DND-41 (cell line): ENCODE measurements around the gene APELA.

ENCODE experiments used
- EZH2 ChIP-seq: IDR thresholded peaks from 3 replicates; pipeline ENCODE4 v1.6.1; 2012; ENCODE audit warnings: borderline replicate concordance, low read depth, mild to moderate bottlenecking, moderate library complexity, low read length, inconsistent platforms; ENCODE audit not compliant: severe bottlenecking
- TF ChIP-seq, protein P1 (sequence below): IDR thresholded peaks from 2 replicates; pipeline ENCODE4 v1.5.1; 2012; ENCODE audit warnings: borderline replicate concordance, low read length, moderate library complexity, mild to moderate bottlenecking; ENCODE audit not compliant: poor library complexity, severe bottlenecking; ENCODE audit errors: extremely low read depth

DNA sequence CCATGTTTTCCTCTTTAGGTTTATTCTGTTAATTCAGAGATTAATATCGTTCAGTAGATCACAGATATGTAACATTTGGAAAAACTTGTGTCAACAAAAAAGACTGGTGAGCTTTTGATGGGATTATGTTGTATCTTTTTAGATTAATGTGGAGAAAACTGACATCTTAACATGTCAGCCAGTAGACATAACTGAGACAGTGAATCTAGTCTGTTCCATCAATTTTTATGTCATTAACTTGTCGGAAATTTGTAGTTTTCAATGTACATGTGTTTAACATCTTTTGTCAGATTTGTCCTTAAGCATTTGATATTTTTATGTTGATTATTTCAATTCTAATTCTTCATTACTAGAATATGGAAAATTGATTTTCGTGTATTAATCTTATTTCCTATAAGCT lies 42.0 kb downstream of the APELA start:
- TF ChIP-seq, protein P1, sequence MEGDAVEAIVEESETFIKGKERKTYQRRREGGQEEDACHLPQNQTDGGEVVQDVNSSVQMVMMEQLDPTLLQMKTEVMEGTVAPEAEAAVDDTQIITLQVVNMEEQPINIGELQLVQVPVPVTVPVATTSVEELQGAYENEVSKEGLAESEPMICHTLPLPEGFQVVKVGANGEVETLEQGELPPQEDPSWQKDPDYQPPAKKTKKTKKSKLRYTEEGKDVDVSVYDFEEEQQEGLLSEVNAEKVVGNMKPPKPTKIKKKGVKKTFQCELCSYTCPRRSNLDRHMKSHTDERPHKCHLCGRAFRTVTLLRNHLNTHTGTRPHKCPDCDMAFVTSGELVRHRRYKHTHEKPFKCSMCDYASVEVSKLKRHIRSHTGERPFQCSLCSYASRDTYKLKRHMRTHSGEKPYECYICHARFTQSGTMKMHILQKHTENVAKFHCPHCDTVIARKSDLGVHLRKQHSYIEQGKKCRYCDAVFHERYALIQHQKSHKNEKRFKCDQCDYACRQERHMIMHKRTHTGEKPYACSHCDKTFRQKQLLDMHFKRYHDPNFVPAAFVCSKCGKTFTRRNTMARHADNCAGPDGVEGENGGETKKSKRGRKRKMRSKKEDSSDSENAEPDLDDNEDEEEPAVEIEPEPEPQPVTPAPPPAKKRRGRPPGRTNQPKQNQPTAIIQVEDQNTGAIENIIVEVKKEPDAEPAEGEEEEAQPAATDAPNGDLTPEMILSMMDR: no peak
- TF ChIP-seq EZH2: no peak
